Measurements from ENCODE around the gene NCBP3.

DNA sequence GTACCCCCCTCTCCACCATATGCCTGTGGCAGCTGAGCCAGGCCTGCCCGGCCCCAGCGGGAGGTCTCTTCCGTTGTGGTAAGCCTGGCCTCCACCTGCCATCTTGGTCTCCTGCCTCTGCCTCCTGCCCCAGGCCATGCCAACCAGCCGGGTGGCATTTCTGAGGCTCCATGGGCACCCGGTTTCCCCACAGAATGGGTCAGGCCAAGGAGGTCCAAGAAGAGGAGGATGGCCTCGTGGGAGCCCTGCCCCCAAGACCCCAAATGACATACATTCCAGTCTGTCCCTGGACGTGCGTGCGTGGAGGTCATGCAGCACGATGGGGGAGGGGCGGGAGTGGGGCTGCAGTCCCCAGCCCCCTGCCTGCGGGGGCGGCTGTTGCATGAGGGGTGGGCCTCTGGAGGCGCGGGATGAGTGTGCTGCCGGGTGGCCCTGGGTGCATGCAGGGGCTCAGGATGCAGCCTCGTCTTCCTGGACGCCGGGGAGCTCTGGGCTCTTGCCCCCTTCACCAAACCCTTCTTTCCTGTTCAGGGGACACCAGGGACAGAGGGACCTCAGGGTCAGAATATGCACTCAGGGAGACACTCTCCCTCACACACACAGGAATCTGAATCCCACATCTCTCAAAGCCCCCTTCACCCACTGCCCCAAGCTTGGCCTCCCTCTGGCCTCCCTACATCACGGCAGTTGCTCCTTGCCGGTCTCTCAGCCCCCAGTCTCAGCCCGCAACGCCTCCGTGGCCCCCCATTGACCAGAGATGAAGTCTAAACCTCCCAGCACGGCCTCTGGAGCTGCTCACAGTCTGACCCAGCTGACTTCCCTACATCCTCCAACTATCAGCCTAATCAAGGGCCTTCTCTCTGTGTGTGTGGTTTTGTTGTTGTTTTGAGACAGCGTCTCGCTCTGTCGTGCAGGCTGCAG, 16.0 kb upstream of the NCBP3 start:
- TF ChIP-seq, protein P1, sequence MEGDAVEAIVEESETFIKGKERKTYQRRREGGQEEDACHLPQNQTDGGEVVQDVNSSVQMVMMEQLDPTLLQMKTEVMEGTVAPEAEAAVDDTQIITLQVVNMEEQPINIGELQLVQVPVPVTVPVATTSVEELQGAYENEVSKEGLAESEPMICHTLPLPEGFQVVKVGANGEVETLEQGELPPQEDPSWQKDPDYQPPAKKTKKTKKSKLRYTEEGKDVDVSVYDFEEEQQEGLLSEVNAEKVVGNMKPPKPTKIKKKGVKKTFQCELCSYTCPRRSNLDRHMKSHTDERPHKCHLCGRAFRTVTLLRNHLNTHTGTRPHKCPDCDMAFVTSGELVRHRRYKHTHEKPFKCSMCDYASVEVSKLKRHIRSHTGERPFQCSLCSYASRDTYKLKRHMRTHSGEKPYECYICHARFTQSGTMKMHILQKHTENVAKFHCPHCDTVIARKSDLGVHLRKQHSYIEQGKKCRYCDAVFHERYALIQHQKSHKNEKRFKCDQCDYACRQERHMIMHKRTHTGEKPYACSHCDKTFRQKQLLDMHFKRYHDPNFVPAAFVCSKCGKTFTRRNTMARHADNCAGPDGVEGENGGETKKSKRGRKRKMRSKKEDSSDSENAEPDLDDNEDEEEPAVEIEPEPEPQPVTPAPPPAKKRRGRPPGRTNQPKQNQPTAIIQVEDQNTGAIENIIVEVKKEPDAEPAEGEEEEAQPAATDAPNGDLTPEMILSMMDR (IDR thresholded peaks at IDR 0.05 in 4 of 5, conservative IDR thresholded peaks at IDR 0.05 in 1 of 5), result no peak
- no peak for TF ChIP-seq POLR2A (IDR thresholded peaks at IDR 0.05)

Measured in gastrocnemius medialis (tissue), 4 donors.